H1 (cell line): Measurements from ENCODE around the gene GUCY1A2. TPM values are rescaled to one million over a fixed set of nuclear protein-coding genes. Genes with fewer than 3 reads are reported as not detected.

Source experiments
- CHD1 ChIP-seq: IDR thresholded peaks from 2 replicates; pipeline ENCODE4 v1.6.1; 2012; ENCODE audit warnings: low read depth, low read length, improper control_type of control experiment
- EZH2 ChIP-seq: fragments of 200-600 bp; sonication (generic); IDR thresholded peaks from 2 replicates; pipeline ENCODE4 v1.7.1; 2012; ENCODE audit warnings: low read depth, mild to moderate bottlenecking, moderate library complexity, low read length, inconsistent platforms; ENCODE audit not compliant: severe bottlenecking
- MAFK ChIP-seq: IDR thresholded peaks from 2 replicates; pipeline ENCODE4 v1.6.1; 2012; ENCODE audit warnings: low read depth, mild to moderate bottlenecking, improper control_type of control experiment, low read length
- PHF8 ChIP-seq: fragments of 200-600 bp; sonication (generic); conservative IDR thresholded peaks from 2 replicates; pipeline ENCODE4 v1.7.1; 2012; ENCODE audit warnings: low read depth, mild to moderate bottlenecking, inconsistent platforms, low read length, moderate library complexity
- POLR2AphosphoS5 ChIP-seq: IDR thresholded peaks from 2 replicates; pipeline ENCODE4 v1.6.1; 2011; ENCODE audit warnings: low read depth, low read length
- RXRA ChIP-seq: IDR thresholded peaks from 2 replicates; pipeline ENCODE4 v1.6.1; 2011; ENCODE audit warnings: low read depth, mild to moderate bottlenecking, low read length, moderate library complexity; ENCODE audit not compliant: insufficient read depth
- SRF ChIP-seq: IDR thresholded peaks from 2 replicates; pipeline ENCODE4 v1.6.1; 2011; ENCODE audit warnings: mild to moderate bottlenecking, low read depth, low read length, moderate library complexity
- polyA plus RNA-seq, 7 experiments: library from polyadenylated mRNA; depleted of rRNA in 3 of 7; stranded (reverse) in 5 of 7; unstranded in 2 of 7; fragments of >200 nt in 5 of 7; fragments of 200-250 nt in 2 of 7; gene quantifications; 1 replicate in 5 of 7; 2 replicates in 1 of 7; 4 replicates in 1 of 7; pipeline versions ENCODE4 v1.2.1 to v1.2.3, GENCODE V29; 2011 to 2013; ENCODE audit warnings: missing spikeins in 2 of 7, mixed read lengths in 2 of 7
- total RNA-seq: library from RNA; stranded (reverse); fragmentation: NEBNext Ultra II Directional; extraction: Animal tissue kit (Norgen Biotek cat#: 25700); gene quantifications from 2 replicates; pipeline ENCODE4 v1.2.1, GENCODE V29; 2021
- TF ChIP-seq, protein P1 (sequence below): IDR thresholded peaks from 2 replicates; pipeline ENCODE4 v1.6.1; 2011; ENCODE audit warnings: low read length, improper control_type of control experiment

GUCY1A2 gene
- total and polyA plus RNA-seq, 2 of the 8 experiments (the other 6 are each of a cell fraction or from before 2014, with no cell fraction given) = 0.11 to 1.9 TPM

DNA sequence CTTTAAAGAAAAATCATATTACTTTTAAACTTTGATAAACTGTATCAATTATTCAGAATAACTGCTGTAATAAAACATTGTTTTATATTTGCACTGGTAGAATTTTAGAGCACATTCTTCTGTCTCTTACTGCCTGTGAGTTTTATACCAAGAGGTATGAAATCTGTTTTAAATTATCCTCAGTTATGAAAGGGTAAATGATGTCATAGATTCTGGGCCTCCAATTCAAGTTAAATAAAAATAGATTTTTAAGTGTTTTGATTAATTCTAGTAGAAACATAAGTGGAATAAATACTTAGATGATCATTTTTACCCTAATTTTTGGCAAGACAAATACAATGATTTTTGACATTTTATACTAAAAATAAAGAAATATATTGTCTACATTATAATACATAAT, 93.0 kb downstream of the GUCY1A2 start (continued):
- no peak for TF ChIP-seq PHF8
- no peak for TF ChIP-seq RXRA
- TF ChIP-seq, protein P1, sequence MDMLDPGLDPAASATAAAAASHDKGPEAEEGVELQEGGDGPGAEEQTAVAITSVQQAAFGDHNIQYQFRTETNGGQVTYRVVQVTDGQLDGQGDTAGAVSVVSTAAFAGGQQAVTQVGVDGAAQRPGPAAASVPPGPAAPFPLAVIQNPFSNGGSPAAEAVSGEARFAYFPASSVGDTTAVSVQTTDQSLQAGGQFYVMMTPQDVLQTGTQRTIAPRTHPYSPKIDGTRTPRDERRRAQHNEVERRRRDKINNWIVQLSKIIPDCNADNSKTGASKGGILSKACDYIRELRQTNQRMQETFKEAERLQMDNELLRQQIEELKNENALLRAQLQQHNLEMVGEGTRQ = no peak
- no peak for TF ChIP-seq MAFK
- no peak for TF ChIP-seq SRF
- TF ChIP-seq CHD1 = no peak
- TF ChIP-seq POLR2AphosphoS5 = no peak
- no peak for TF ChIP-seq EZH2
